DOHH2 (cell line): ENCODE measurements around the gene TRAPPC14.

Source experiments
- CTCF ChIP-seq: fragments of 200-600 bp; sonication (generic); IDR thresholded peaks from one replicate; pipeline ENCODE4 v1.5.1; 2014; ENCODE audit warnings: antibody characterized with exemption, mild to moderate bottlenecking, low read depth, low read length; ENCODE audit not compliant: poor library complexity, severe bottlenecking
- EZH2phosphoT487 ChIP-seq: fragments of 200-600 bp; sonication (generic); IDR thresholded peaks from 2 replicates; pipeline ENCODE4 v1.6.1; 2017; ENCODE audit warnings: borderline replicate concordance, mild to moderate bottlenecking, antibody characterized with exemption, low read length, moderate library complexity, mixed read lengths

GRCh38 chr7:100175296-100175935 is 16.9 kb upstream of the TRAPPC14 start:
- no peak for TF ChIP-seq CTCF
- no peak for TF ChIP-seq EZH2phosphoT487
